HepG2 (cell line): ENCODE data around the gene BAHCC1. TPM values are rescaled to one million over a fixed set of nuclear protein-coding genes. Genes with fewer than 3 reads are reported as not detected.

Source experiments
- AGO2 ChIP-seq: fragments of 200-400 bp; formaldehyde crosslinking; optimal IDR thresholded peaks from 2 replicates; pipeline ENCODE3; 2017; ENCODE audit warnings: mild to moderate bottlenecking, low read depth, low read length, moderate library complexity
- CCAR2 ChIP-seq: fragments of 200-400 bp; formaldehyde crosslinking; optimal IDR thresholded peaks from 2 replicates; pipeline ENCODE3; 2018; ENCODE audit warnings: low read depth, mild to moderate bottlenecking, low read length, moderate library complexity
- CEBPG ChIP-seq: IDR thresholded peaks from 2 replicates; pipeline ENCODE4 v1.6.1; 2016
- IKZF4 ChIP-seq: sonication (generic); formaldehyde crosslinking; IDR thresholded peaks from 2 replicates; pipeline ENCODE4 v1.5.1; 2020; ENCODE audit warnings: borderline replicate concordance, mild to moderate bottlenecking, low read depth, missing genetic modification reagents; ENCODE audit errors: not compliant biosample characterization
- NFAT5 ChIP-seq: sonication (generic); formaldehyde crosslinking; IDR thresholded peaks from 2 replicates; pipeline ENCODE4 v1.4.0; 2020; ENCODE audit warnings: missing genetic modification reagents
- NFE2L1 ChIP-seq: sonication (generic); formaldehyde crosslinking; IDR thresholded peaks from 2 replicates; pipeline ENCODE4 v1.4.0; 2020; ENCODE audit warnings: missing genetic modification reagents, mild to moderate bottlenecking, borderline replicate concordance
- PRDM15 ChIP-seq: sonication (generic); formaldehyde crosslinking; IDR thresholded peaks from 2 replicates; pipeline ENCODE4 v1.4.0; 2020; ENCODE audit warnings: missing genetic modification reagents
- SRY ChIP-seq: sonication (generic); formaldehyde crosslinking; IDR thresholded peaks from 2 replicates; pipeline ENCODE4 v1.8.0; 2022; ENCODE audit warnings: mild to moderate bottlenecking, missing genetic modification reagents
- TAF1 ChIP-seq: sonication (generic); formaldehyde crosslinking; IDR thresholded peaks from 2 replicates; pipeline ENCODE4 v1.4.0; 2020; ENCODE audit warnings: missing genetic modification reagents
- ZFP36L2 ChIP-seq: sonication (generic); formaldehyde crosslinking; IDR thresholded peaks from 2 replicates; pipeline ENCODE4 v1.4.0; 2020; ENCODE audit warnings: missing genetic modification reagents
- ZNF292 ChIP-seq: sonication (generic); formaldehyde crosslinking; IDR thresholded peaks from 2 replicates; pipeline ENCODE4 v1.8.1; 2022; ENCODE audit warnings: mild to moderate bottlenecking, low read depth, missing genetic modification reagents, borderline replicate concordance
- ZNF329 ChIP-seq: sonication (generic); formaldehyde crosslinking; IDR thresholded peaks from 2 replicates; pipeline ENCODE4 v1.9.0; 2021; ENCODE audit warnings: low read depth, mild to moderate bottlenecking, missing genetic modification reagents
- ZNF513 ChIP-seq: sonication (generic); formaldehyde crosslinking; conservative IDR thresholded peaks from 2 replicates; pipeline ENCODE4 v1.5.0; 2020; ENCODE audit warnings: missing genetic modification reagents
- ZNF552 ChIP-seq: sonication (generic); formaldehyde crosslinking; IDR thresholded peaks from 2 replicates; pipeline ENCODE4 v1.9.0; 2022; ENCODE audit warnings: missing genetic modification reagents, mild to moderate bottlenecking, borderline replicate concordance
- ZNF768 ChIP-seq: sonication (generic); formaldehyde crosslinking; IDR thresholded peaks from 2 replicates; pipeline ENCODE4 v1.4.0; 2020; ENCODE audit warnings: missing genetic modification reagents
- ZSCAN30 ChIP-seq: sonication (generic); formaldehyde crosslinking; IDR thresholded peaks from 2 replicates; pipeline ENCODE4 v1.5.0; 2020; ENCODE audit warnings: mild to moderate bottlenecking, missing genetic modification reagents
- ZSCAN9 ChIP-seq: IDR thresholded peaks from 2 replicates; pipeline ENCODE4 v1.6.1; 2016; ENCODE audit warnings: borderline replicate concordance
- polyA plus RNA-seq, 8 experiments: library from polyadenylated mRNA; depleted of rRNA in 3 of 8; stranded (reverse) in 7 of 8; unstranded in 1 of 8; fragments of >200 nt; fragmentation: Illumina TruSeq in 4 of 8; extraction: Trizol in 4 of 8; gene quantifications; 2 replicates each; pipeline versions ENCODE4 v1.2.1 to v1.2.3, GENCODE V29; 2011 to 2016; ENCODE audit warnings: low read depth in 4 of 8, missing spikeins in 1 of 8, mixed read lengths in 1 of 8; ENCODE audit not compliant: insufficient read depth in 1 of 8
- total RNA-seq, 5 experiments: library from RNA; depleted of rRNA; stranded (reverse); fragments of >200 nt; fragmentation: Illumina TruSeq; extraction: Trizol; gene quantifications; 2 replicates each; pipeline ENCODE4 v1.2.3, GENCODE V29; 2016; ENCODE audit warnings: low read depth in 1 of 5

The BAHCC1 gene
- total and polyA plus RNA-seq, 2 of the 13 experiments (the other 11 are each of a cell fraction or from before 2014, with no cell fraction given), result 1.4 to 1.7 TPM

- peak; percentile 34 for TF ChIP-seq AGO2
- peak; percentile 24; the same call in 1 of the 2 replicates for TF ChIP-seq PRDM15 (CRISPR knock-in tag)
- no peak for TF ChIP-seq ZNF292 (CRISPR knock-in tag)
- no peak for TF ChIP-seq ZSCAN9
- peak; percentile 54 for TF ChIP-seq IKZF4 (CRISPR knock-in tag)
- no peak for TF ChIP-seq ZFP36L2 (CRISPR knock-in tag)
- peak; percentile 74; the same call in 1 of the 2 replicates for TF ChIP-seq NFAT5 (CRISPR knock-in tag)
- no peak for TF ChIP-seq ZNF552
- no peak for TF ChIP-seq CCAR2
- TF ChIP-seq SRY (CRISPR knock-in tag), result peak; percentile 65
- peak; percentile 57; the same call in 1 of the 2 replicates for TF ChIP-seq TAF1 (CRISPR knock-in tag)
- TF ChIP-seq ZNF513 (CRISPR knock-in tag), result 0 out of 2 replicates have a peak, but pooled peaks have one; percentile 80
- no peak for TF ChIP-seq CEBPG (CRISPR knock-in tag)
- peak; percentile 20; the same call in 1 of the 2 replicates for TF ChIP-seq ZNF768 (CRISPR knock-in tag)
- TF ChIP-seq ZSCAN30, result no peak
- no peak for TF ChIP-seq ZNF329 (CRISPR knock-in tag)
- TF ChIP-seq NFE2L1 (CRISPR knock-in tag), result no peak
These were observed 119.7 kb downstream of the BAHCC1 start (continued) for GRCh38 chr17:81514739-81515529.
